ENCODE measurements around the gene NACC1. TPM values are rescaled to one million over a fixed set of nuclear protein-coding genes. Genes with fewer than 3 reads are reported as not detected.

Gene NACC1
- total and polyA plus RNA-seq, 2 of the 13 experiments (the other 11 are each of a cell fraction or from before 2014, with no cell fraction given), result 31.8 to 42.3 TPM

DNA sequence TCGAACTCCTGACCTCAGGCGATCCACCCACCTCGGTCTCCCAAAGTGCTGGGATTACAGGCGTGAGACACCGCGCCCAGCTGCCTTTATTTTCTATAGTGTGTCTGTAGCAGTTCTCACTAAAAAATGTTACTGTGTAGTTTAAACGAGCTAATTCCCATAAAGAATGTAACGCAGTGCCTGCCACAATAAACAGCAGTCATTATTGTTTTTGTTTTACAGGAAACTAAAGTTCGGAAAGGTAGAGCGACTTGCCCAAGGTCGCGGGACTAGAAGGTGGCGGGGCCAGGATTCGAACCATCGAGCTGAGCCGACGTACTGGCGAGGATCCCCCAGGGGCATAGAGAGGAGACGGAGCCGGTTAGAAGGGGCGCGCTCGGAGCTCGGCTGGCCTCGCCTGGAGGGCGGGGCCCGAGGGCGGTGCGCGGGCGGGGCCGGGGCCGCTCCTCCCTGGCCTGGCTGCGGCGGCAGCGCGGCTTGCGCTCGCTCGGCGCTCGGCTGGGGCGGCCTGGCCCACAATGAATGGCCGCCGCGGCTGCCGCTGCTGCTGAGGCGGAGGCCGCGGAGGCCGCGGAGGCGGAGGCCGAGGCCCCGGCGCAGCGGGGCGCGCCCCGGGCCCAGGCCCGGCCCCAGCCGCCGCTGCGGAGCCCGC, at the start of gene NACC1 (continued):
- TF ChIP-seq SALL2 (CRISPR knock-in tag; IDR thresholded peaks at IDR 0.05), result peak; percentile 50
- TF ChIP-seq, protein P1, sequence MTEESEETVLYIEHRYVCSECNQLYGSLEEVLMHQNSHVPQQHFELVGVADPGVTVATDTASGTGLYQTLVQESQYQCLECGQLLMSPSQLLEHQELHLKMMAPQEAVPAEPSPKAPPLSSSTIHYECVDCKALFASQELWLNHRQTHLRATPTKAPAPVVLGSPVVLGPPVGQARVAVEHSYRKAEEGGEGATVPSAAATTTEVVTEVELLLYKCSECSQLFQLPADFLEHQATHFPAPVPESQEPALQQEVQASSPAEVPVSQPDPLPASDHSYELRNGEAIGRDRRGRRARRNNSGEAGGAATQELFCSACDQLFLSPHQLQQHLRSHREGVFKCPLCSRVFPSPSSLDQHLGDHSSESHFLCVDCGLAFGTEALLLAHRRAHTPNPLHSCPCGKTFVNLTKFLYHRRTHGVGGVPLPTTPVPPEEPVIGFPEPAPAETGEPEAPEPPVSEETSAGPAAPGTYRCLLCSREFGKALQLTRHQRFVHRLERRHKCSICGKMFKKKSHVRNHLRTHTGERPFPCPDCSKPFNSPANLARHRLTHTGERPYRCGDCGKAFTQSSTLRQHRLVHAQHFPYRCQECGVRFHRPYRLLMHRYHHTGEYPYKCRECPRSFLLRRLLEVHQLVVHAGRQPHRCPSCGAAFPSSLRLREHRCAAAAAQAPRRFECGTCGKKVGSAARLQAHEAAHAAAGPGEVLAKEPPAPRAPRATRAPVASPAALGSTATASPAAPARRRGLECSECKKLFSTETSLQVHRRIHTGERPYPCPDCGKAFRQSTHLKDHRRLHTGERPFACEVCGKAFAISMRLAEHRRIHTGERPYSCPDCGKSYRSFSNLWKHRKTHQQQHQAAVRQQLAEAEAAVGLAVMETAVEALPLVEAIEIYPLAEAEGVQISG (CRISPR knock-in tag; IDR thresholded peaks at IDR 0.05), result peak; percentile 98
- no peak for TF ChIP-seq ZBTB38 (CRISPR knock-in tag; IDR thresholded peaks at IDR 0.05)
- TF ChIP-seq, protein P2, sequence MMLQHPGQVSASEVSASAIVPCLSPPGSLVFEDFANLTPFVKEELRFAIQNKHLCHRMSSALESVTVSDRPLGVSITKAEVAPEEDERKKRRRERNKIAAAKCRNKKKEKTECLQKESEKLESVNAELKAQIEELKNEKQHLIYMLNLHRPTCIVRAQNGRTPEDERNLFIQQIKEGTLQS (CRISPR knock-in tag; IDR thresholded peaks at IDR 0.05), result no peak
- TF ChIP-seq MIXL1 (CRISPR knock-in tag; IDR thresholded peaks at IDR 0.05), result no peak
- TF ChIP-seq MED13 (CRISPR knock-in tag; IDR thresholded peaks at IDR 0.05), result no peak
- peak; percentile 7; the same call in 1 of the 2 replicates for TF ChIP-seq RAD21 (CRISPR knock-in tag; IDR thresholded peaks at IDR 0.05)
- TF ChIP-seq, protein P3, sequence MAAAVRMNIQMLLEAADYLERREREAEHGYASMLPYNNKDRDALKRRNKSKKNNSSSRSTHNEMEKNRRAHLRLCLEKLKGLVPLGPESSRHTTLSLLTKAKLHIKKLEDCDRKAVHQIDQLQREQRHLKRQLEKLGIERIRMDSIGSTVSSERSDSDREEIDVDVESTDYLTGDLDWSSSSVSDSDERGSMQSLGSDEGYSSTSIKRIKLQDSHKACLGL (CRISPR knock-in tag; IDR thresholded peaks at IDR 0.05), result no peak
- no peak for TF ChIP-seq ZBTB3 (CRISPR knock-in tag; IDR thresholded peaks at IDR 0.05; ENCODE audit: borderline replicate concordance, low read depth)
- TF ChIP-seq ZSCAN21 (CRISPR knock-in tag; IDR thresholded peaks at IDR 0.05; ENCODE audit: borderline replicate concordance), result no peak
- no peak for TF ChIP-seq ZNF292 (CRISPR knock-in tag; IDR thresholded peaks at IDR 0.05; ENCODE audit: borderline replicate concordance, low read depth)
- no peak for TF ChIP-seq ZSCAN12 (CRISPR knock-in tag; IDR thresholded peaks at IDR 0.05)
- TF ChIP-seq, protein P4, sequence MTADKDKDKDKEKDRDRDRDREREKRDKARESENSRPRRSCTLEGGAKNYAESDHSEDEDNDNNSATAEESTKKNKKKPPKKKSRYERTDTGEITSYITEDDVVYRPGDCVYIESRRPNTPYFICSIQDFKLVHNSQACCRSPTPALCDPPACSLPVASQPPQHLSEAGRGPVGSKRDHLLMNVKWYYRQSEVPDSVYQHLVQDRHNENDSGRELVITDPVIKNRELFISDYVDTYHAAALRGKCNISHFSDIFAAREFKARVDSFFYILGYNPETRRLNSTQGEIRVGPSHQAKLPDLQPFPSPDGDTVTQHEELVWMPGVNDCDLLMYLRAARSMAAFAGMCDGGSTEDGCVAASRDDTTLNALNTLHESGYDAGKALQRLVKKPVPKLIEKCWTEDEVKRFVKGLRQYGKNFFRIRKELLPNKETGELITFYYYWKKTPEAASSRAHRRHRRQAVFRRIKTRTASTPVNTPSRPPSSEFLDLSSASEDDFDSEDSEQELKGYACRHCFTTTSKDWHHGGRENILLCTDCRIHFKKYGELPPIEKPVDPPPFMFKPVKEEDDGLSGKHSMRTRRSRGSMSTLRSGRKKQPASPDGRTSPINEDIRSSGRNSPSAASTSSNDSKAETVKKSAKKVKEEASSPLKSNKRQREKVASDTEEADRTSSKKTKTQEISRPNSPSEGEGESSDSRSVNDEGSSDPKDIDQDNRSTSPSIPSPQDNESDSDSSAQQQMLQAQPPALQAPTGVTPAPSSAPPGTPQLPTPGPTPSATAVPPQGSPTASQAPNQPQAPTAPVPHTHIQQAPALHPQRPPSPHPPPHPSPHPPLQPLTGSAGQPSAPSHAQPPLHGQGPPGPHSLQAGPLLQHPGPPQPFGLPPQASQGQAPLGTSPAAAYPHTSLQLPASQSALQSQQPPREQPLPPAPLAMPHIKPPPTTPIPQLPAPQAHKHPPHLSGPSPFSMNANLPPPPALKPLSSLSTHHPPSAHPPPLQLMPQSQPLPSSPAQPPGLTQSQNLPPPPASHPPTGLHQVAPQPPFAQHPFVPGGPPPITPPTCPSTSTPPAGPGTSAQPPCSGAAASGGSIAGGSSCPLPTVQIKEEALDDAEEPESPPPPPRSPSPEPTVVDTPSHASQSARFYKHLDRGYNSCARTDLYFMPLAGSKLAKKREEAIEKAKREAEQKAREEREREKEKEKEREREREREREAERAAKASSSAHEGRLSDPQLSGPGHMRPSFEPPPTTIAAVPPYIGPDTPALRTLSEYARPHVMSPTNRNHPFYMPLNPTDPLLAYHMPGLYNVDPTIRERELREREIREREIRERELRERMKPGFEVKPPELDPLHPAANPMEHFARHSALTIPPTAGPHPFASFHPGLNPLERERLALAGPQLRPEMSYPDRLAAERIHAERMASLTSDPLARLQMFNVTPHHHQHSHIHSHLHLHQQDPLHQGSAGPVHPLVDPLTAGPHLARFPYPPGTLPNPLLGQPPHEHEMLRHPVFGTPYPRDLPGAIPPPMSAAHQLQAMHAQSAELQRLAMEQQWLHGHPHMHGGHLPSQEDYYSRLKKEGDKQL (CRISPR knock-in tag; IDR thresholded peaks at IDR 0.05; ENCODE audit: low read depth), result no peak
- TF ChIP-seq ZNF317 (CRISPR knock-in tag; IDR thresholded peaks at IDR 0.05), result 0 out of 2 replicates have a peak, but pooled peaks have one; percentile 27
- TF ChIP-seq, protein P5, sequence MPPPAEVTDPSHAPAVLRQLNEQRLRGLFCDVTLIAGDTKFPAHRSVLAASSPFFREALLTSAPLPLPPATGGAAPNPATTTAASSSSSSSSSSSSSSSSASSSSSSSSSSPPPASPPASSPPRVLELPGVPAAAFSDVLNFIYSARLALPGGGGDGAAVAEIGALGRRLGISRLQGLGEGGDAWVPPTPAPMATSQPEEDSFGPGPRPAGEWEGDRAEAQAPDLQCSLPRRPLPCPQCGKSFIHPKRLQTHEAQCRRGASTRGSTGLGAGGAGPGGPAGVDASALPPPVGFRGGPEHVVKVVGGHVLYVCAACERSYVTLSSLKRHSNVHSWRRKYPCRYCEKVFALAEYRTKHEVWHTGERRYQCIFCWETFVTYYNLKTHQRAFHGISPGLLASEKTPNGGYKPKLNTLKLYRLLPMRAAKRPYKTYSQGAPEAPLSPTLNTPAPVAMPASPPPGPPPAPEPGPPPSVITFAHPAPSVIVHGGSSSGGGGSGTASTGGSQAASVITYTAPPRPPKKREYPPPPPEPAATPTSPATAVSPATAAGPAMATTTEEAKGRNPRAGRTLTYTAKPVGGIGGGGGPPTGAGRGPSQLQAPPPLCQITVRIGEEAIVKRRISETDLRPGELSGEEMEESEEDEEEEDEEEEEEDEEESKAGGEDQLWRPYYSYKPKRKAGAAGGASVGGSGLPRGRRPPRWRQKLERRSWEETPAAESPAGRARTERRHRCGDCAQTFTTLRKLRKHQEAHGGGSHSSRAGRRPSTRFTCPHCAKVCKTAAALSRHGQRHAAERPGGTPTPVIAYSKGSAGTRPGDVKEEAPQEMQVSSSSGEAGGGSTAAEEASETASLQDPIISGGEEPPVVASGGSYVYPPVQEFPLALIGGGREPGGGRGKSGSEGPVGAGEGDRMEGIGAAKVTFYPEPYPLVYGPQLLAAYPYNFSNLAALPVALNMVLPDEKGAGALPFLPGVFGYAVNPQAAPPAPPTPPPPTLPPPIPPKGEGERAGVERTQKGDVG (CRISPR knock-in tag; IDR thresholded peaks at IDR 0.05; ENCODE audit: borderline replicate concordance), result no peak
- no peak for TF ChIP-seq ISX (CRISPR knock-in tag; conservative IDR thresholded peaks at IDR 0.05)
- TF ChIP-seq KLF11 (CRISPR knock-in tag; IDR thresholded peaks at IDR 0.05), result no peak
- no peak for TF ChIP-seq RFX1 (IDR thresholded peaks at IDR 0.05)

Measured in HepG2 (cell line).